ENCODE data around the gene ZBTB16. TPM values are rescaled to one million over a fixed set of nuclear protein-coding genes. Genes with fewer than 3 reads are reported as not detected.

The ZBTB16 gene
- total and polyA plus RNA-seq, 2 of the 13 experiments (the other 11 are each of a cell fraction or from before 2014, with no cell fraction given): not detected

- ATAC-seq (no peak), DNase-seq (ENCODE audit: low spot score) (no peak), FAIRE-seq (no peak)
- ChIA-PET CTCF (ENCODE audit: low intra/inter-chr PET ratio, low total read pairs) (no interaction called here), POLR2A (no interaction called here)
- Histone ChIP-seq H3K27me3 (ENCODE audit: control insufficient read depth in 1 of 2, insufficient read depth in 2 of 2, low read length in 2 of 2) (peaks cover 2 to 36% of the 10 kb centered on the region in 2 experiments; a peak in 3 of 5 replicates), H3K4me2 (ENCODE audit: low read depth, low read length) (no peak overlapping the region), H4K20me1 (ENCODE audit: insufficient read depth, low read length) (no peaks in the 10 kb centered on the region), H2AFZ (ENCODE audit: low read length) (no peak overlapping the region), H3K36me3 (replicated peaks in 1 of 2; ENCODE audit: control insufficient read depth in 1 of 2, insufficient read depth in 2 of 2, low read length in 2 of 2) (no peaks in the 10 kb centered on the region), H3K4me3 (replicated peaks in 1 of 3; ENCODE audit: insufficient read depth in 1 of 3, low read depth in 2 of 3, low read length in 3 of 3) (no peak overlapping the region), H3K9ac (ENCODE audit: insufficient read depth, low read depth, low read length) (no peak overlapping the region), H3K27ac (ENCODE audit: extremely low read length, insufficient read depth, low read length) (no peak overlapping the region), H3K9me3 (ENCODE audit: low read length) (no peaks in the 10 kb centered on the region), H3K79me2 (ENCODE audit: insufficient read depth, low read length) (no peaks in the 10 kb centered on the region), H3K4me1 (ENCODE audit: insufficient read depth, low read length) (no peaks in the 10 kb centered on the region)
- WGBS (ENCODE audit: low lambda C conversion rate): 34% methylated on average over 15 of the region's 15 CpGs
- intact Hi-C loops (cut with micrococcal nuclease; ENCODE audit: unreplicated experiment) (no loop called here), in situ Hi-C loops (cut with HindIII; ENCODE audit: extremely low pct_ligation_motif_present, low pct_unique_long_range_greater_than_20kb) (no loop called here)
- no TSS peak for BruUV-seq (replicated peaks)
- TF ChIP-seq MZF1 (CRISPR knock-in tag; IDR thresholded peaks at IDR 0.05; ENCODE audit: borderline replicate concordance) (no peak), TEAD2 (CRISPR knock-in tag; IDR thresholded peaks at IDR 0.05) (no peak), FOXJ3 (CRISPR knock-in tag; IDR thresholded peaks at IDR 0.05; ENCODE audit: borderline replicate concordance) (no peak), PHF21A (CRISPR knock-in tag; IDR thresholded peaks at IDR 0.05) (no peak), ZNF713 (CRISPR knock-in tag; IDR thresholded peaks at IDR 0.05) (no peak), RFXAP (CRISPR knock-in tag; IDR thresholded peaks at IDR 0.05; ENCODE audit: borderline replicate concordance) (no peak), ZBTB25 (CRISPR knock-in tag; IDR thresholded peaks at IDR 0.05) (no peak), ZFP90 (CRISPR knock-in tag; IDR thresholded peaks at IDR 0.05; ENCODE audit: borderline replicate concordance) (no peak), ZSCAN9 (CRISPR knock-in tag; IDR thresholded peaks at IDR 0.05; ENCODE audit: borderline replicate concordance) (no peak), CHCHD3 (CRISPR knock-in tag; IDR thresholded peaks at IDR 0.05) (no peak), ZNF256 (CRISPR knock-in tag; conservative IDR thresholded peaks at IDR 0.05) (no peak), SKIL (CRISPR knock-in tag; IDR thresholded peaks at IDR 0.05; ENCODE audit: borderline replicate concordance) (no peak), BRF2 (CRISPR knock-in tag; IDR thresholded peaks at IDR 0.05) (no peak), ZBTB42 (CRISPR knock-in tag; IDR thresholded peaks at IDR 0.05) (no peak), ZNF3 (CRISPR knock-in tag; IDR thresholded peaks at IDR 0.05) (no peak), SCMH1 (CRISPR knock-in tag; IDR thresholded peaks at IDR 0.05; ENCODE audit: borderline replicate concordance) (no peak)
Measured at GRCh38 chr11:114230031-114230704, 170.7 kb downstream of the ZBTB16 start.

Data from HepG2 (cell line).